OCI-LY3 (cell line): ENCODE results near the gene LDLRAD4.

Experiments
- EZH2phosphoT487 ChIP-seq: fragments of 200-600 bp; shearing (Covaris generic); IDR thresholded peaks from 2 replicates; pipeline ENCODE4 v1.6.1; 2018; ENCODE audit warnings: antibody characterized with exemption, mixed run types, low read depth
- TF ChIP-seq, protein P1 (sequence below): fragments of 200-600, 300-600 bp; sonication (generic); IDR thresholded peaks from 2 replicates; pipeline ENCODE4 v1.5.1; 2014; ENCODE audit warnings: antibody characterized with exemption, low read length, low read depth

DNA sequence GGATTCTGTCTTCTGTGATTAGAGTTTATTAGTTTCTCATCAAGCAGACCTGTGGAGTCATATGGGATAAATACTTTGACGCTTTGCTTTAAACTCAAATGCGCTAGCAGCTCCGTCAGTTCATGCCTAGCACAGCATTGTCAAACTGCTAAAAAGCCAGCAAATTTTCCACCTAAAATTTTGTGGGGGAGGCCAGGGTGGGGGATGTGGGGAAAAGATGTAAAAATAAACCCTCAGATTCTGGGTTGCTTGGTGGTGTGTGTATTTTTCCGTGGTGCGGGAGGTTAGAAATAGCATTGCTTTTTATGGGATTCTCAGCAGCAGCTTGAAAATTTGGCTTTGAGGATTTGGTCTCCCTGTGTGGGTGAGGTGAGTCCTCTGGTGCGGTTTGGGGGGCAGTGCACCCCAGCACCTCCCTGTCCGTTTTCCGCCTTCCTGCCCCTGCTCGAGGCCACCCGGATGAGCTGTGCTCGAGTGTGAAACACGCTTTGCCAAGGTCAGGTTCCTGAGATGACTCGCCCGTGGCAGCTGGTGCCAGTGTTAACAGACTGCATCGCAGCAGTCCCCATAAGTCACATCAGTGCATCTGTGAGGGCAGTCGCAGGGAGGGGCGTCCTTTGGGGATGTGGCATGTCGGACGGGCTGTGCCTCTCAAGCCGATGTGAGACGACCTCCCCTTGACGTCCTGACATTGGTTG, 65.9 kb downstream of the LDLRAD4 start:
- TF ChIP-seq, protein P1, sequence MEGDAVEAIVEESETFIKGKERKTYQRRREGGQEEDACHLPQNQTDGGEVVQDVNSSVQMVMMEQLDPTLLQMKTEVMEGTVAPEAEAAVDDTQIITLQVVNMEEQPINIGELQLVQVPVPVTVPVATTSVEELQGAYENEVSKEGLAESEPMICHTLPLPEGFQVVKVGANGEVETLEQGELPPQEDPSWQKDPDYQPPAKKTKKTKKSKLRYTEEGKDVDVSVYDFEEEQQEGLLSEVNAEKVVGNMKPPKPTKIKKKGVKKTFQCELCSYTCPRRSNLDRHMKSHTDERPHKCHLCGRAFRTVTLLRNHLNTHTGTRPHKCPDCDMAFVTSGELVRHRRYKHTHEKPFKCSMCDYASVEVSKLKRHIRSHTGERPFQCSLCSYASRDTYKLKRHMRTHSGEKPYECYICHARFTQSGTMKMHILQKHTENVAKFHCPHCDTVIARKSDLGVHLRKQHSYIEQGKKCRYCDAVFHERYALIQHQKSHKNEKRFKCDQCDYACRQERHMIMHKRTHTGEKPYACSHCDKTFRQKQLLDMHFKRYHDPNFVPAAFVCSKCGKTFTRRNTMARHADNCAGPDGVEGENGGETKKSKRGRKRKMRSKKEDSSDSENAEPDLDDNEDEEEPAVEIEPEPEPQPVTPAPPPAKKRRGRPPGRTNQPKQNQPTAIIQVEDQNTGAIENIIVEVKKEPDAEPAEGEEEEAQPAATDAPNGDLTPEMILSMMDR: no peak
- no peak for TF ChIP-seq EZH2phosphoT487
